ENCODE results near the gene C1orf50. TPM values are rescaled to one million over a fixed set of nuclear protein-coding genes. Genes with fewer than 3 reads are reported as not detected.

C1orf50 gene
- total RNA-seq, 1 donor from 2014 or later = 12.0 TPM

- Mint-ChIP-seq H3K27me3 (no peaks in the 10 kb centered on the region), H3K4me1 (ENCODE audit: low read depth) (peaks cover 13% of the 10 kb centered on the region), H3K27ac (no peak overlapping the region), H3K9me3 (ENCODE audit: low read depth) (no peaks in the 10 kb centered on the region), H3K36me3 (ENCODE audit: insufficient read depth) (peaks cover 6% of the 10 kb centered on the region), H3K4me3 (ENCODE audit: low read depth) (no peak overlapping the region)
- no peak for DNase-seq (ENCODE audit: low spot score, unreplicated experiment)
- no peak for TF ChIP-seq CTCF (IDR thresholded peaks at IDR 0.05; ENCODE audit: unreplicated experiment)
These were observed 23.0 kb upstream of the C1orf50 start for GRCh38 chr1:42744148-42744413.

- Mint-ChIP-seq H3K27me3 (no peaks in the 10 kb centered on the region), H3K36me3 (ENCODE audit: insufficient read depth) (peaks cover 16% of the 10 kb centered on the region), H3K9me3 (ENCODE audit: low read depth) (peaks cover 5% of the 10 kb centered on the region), H3K4me1 (ENCODE audit: low read depth) (peaks cover 1% of the 10 kb centered on the region), H3K27ac (no peak overlapping the region), H3K4me3 (ENCODE audit: low read depth) (no peak overlapping the region)
- TF ChIP-seq CTCF (IDR thresholded peaks at IDR 0.05; ENCODE audit: unreplicated experiment) = no peak
- no peak for DNase-seq (ENCODE audit: low spot score, unreplicated experiment)
These were observed 21.2 kb upstream of the C1orf50 start for GRCh38 chr1:42745851-42746250.

- no peak for DNase-seq (ENCODE audit: low spot score, unreplicated experiment)
- Mint-ChIP-seq H3K4me1 (ENCODE audit: low read depth) (no peaks in the 10 kb centered on the region), H3K27me3 (no peaks in the 10 kb centered on the region), H3K27ac (no peak overlapping the region), H3K36me3 (ENCODE audit: insufficient read depth) (peaks cover 17% of the 10 kb centered on the region), H3K4me3 (ENCODE audit: low read depth) (no peak overlapping the region), H3K9me3 (ENCODE audit: low read depth) (peaks cover 6% of the 10 kb centered on the region)
- no peak for TF ChIP-seq CTCF (IDR thresholded peaks at IDR 0.05; ENCODE audit: unreplicated experiment)
These were observed 20.5 kb upstream of the C1orf50 start for GRCh38 chr1:42746436-42747105.

DNA sequence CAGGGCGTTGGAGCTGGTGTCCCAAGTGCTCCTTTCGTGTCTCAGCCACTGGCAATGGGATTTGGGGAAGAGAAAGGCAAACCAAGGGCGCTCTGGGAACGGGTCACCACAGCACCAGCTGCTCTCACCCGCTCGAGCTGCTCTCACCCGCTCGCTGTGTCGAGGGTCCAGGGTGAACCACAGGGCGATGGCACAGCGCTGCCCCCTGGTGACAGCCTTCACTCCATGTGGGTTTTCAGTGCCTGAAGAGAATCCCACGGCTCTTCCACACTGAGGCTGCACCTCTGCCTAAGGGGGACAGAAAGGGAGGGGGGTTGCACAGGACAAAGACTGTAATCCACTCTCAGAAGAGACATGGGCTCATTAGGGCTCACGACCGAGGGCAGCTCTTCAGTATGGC is 19.9 kb upstream of the C1orf50 start:
- Mint-ChIP-seq H3K4me3 (ENCODE audit: low read depth) (no peak overlapping the region), H3K9me3 (ENCODE audit: low read depth) (peaks cover 12% of the 10 kb centered on the region), H3K27ac (no peak overlapping the region), H3K4me1 (ENCODE audit: low read depth) (no peaks in the 10 kb centered on the region), H3K27me3 (no peaks in the 10 kb centered on the region), H3K36me3 (ENCODE audit: insufficient read depth) (peaks cover 22% of the 10 kb centered on the region)
- peak; percentile 63 for DNase-seq (ENCODE audit: low spot score, unreplicated experiment)
- TF ChIP-seq CTCF (IDR thresholded peaks at IDR 0.05; ENCODE audit: unreplicated experiment) = peak; percentile 75

- Mint-ChIP-seq H3K9me3 (ENCODE audit: low read depth) (peaks cover 16% of the 10 kb centered on the region), H3K36me3 (ENCODE audit: insufficient read depth) (peaks cover 31% of the 10 kb centered on the region), H3K4me1 (ENCODE audit: low read depth) (no peaks in the 10 kb centered on the region), H3K27ac (no peak overlapping the region), H3K27me3 (no peaks in the 10 kb centered on the region), H3K4me3 (ENCODE audit: low read depth) (no peak overlapping the region)
- DNase-seq (ENCODE audit: low spot score, unreplicated experiment) = no peak
- no peak for TF ChIP-seq CTCF (IDR thresholded peaks at IDR 0.05; ENCODE audit: unreplicated experiment)
These were observed 19.0 kb upstream of the C1orf50 start for GRCh38 chr1:42748021-42748420.
